Epithelial cell of esophagus (primary cell): ENCODE data around the gene NINJ2.
A peak's percentile ranks its signal among the peaks of the same experiment; 100 is the strongest.

Experiments used
- DNase-seq: peaks from one replicate; pipeline ENCODE4 v3.0.0; 2010; ENCODE audit warnings: low read depth
- H3K4me3 ChIP-seq: 2 replicates; pipeline ENCODE4 v1.5.1; 2011; ENCODE audit warnings: mild to moderate bottlenecking, low read length, control low read depth
- CTCF ChIP-seq: IDR thresholded peaks from 2 replicates; pipeline ENCODE4 v1.5.1; 2011; ENCODE audit warnings: low read depth, mild to moderate bottlenecking, low read length, control low read depth, inconsistent platforms; ENCODE audit not compliant: insufficient read depth; ENCODE audit errors: missing control alignments

The NINJ2 gene

GRCh38 chr12:627863-628741 lies 35.1 kb downstream of the NINJ2 start:
- no peak overlapping the region for H3K4me3 ChIP-seq
- peak; percentile 27 for DNase-seq
- TF ChIP-seq CTCF = no peak

DNA sequence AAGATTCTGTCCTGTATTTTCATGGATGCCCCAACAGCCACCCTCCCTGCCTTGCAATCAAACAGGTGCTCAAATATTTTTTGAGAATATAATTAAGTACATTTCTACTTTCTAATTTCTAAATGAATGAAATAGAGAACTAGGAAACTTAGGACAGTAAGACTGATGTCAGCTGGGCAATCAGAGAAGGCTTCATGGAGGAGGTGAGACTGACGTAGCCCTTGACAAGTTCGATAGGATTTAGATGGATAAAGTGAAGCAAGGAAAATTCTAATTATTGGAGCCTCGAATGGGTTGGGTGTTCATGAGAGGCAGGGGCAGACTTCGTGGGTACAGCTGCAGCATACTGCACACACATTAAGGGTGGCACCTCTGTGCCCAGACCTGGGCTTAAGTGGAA lies 36.0 kb downstream of the NINJ2 start:
- no peak overlapping the region for H3K4me3 ChIP-seq
- TF ChIP-seq CTCF = no peak

GRCh38 chr12:625998-626397 lies 37.2 kb downstream of the NINJ2 start:
- no peak for DNase-seq
- no peak for TF ChIP-seq CTCF

More for the DNA sequence above, 36.0 kb downstream of the NINJ2 start:
- no peak for DNase-seq

DNA sequence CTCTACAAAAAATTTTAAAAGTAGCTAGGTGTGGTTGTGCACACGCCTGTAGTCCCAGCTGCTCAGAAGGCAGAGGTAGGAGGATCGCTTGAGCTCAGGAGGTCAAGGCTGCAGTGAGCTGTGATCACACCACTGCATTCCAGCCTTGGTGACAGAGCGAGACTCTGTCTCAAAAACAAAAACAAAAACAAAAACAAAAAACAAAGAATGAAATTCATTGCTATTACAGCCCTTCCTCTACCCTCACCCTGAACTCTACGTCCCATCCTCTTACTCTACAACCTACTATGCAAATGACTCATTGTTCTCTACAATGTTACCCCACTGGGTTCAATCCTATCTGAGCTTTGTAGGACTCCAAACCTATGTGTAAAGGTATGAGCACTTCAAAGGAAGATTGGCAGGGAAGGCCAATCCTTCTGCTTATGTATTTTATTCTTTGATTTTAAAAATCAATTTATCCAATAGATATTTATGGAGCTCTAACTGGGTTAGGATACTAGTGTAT lies 39.3 kb downstream of the NINJ2 start:
- no peak for TF ChIP-seq CTCF
- H3K4me3 ChIP-seq = no peak overlapping the region
- DNase-seq = no peak

More at GRCh38 chr12:625998-626397, 37.2 kb downstream of the NINJ2 start:
- no peak overlapping the region for H3K4me3 ChIP-seq

DNA sequence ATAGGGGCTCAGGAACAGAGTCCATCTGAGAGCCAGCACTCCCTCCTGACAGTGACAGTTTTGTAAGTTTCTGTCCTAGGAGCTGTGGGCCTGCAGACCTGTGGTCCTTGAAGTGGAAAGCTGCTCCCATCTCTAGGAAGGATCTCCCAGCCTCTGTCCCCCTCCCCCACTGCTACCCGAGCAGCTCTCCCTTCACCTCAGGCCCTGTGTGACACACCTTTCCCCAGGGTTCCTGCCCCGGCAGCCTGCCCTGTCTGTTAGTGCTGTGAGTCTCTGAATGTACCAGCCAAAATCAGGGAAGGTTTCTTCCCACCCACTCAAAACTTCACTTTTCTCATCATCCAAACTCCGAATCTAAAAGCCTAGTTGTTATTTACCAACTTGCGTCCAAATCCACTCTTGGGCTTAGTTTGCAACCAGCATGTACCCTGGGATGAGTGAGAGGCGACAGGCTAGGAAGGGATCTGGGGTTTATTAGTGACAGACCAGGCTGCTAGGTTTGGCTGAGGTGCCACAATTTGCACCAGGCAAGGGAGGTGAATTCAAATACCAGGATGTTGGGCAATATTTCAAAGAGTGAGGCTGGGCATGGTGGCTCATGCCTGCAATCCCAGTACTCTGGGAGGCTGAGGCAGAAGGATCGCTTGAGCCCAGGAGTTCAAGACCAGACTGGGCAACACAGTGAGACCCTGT lies 39.9 kb downstream of the NINJ2 start:
- TF ChIP-seq CTCF = no peak
- H3K4me3 ChIP-seq = no peak overlapping the region
- peak; percentile 30 for DNase-seq

GRCh38 chr12:622416-622815 lies 40.8 kb downstream of the NINJ2 start:
- no peak overlapping the region for H3K4me3 ChIP-seq
- TF ChIP-seq CTCF = no peak
- DNase-seq = peak; percentile 33
